ENCODE data around the gene HEXD.

Gene HEXD

GRCh38 chr17:82424001-82424862 lies 6.1 kb downstream of the HEXD start:
- peak in 1 of 2 donors; percentile 80 for DNase-seq
- Histone ChIP-seq H3K36me3 (peaks cover 4 to 29% (median 5%) of the 10 kb centered on the region in 3 donors), H3K4me1 (peaks cover 0 to 23% (median 13%) of the 10 kb centered on the region in 4 donors), H3K9me3 (no peaks in the 10 kb centered on the region), H3K4me3 (peak overlapping the region; percentile 46 to 59), H3K27me3 (no peaks in the 10 kb centered on the region), H3K27ac (peak overlapping the region; percentile 74 to 79)
- peak; percentile 78 to 80 for TF ChIP-seq CTCF (IDR thresholded peaks at IDR 0.05)
- intact Hi-C loops (cut with DNase I; ENCODE audit: low total_unique reads), result no loop called here

GRCh38 chr17:82424863-82425159 lies 6.7 kb downstream of the HEXD start:
- H3K27ac ChIP-seq, result peak overlapping the region; percentile 74 to 79
- peaks cover 4 to 35% (median 5%) of the 10 kb centered on the region in 3 donors for H3K36me3 ChIP-seq
- TF ChIP-seq CTCF (IDR thresholded peaks at IDR 0.05), result no peak
- H3K27me3 ChIP-seq, result no peaks in the 10 kb centered on the region
- peaks cover 0 to 23% (median 11%) of the 10 kb centered on the region in 4 donors for H3K4me1 ChIP-seq
- peak overlapping the region; percentile 46 to 59 for H3K4me3 ChIP-seq
- intact Hi-C loops (cut with DNase I; ENCODE audit: low total_unique reads), result loop anchor here (5.0 kb wide), 1 partner anchor 73 kb away; no protein-coding TSS in a partner anchor
- H3K9me3 ChIP-seq, result no peaks in the 10 kb centered on the region
- no peak for DNase-seq

GRCh38 chr17:82428546-82428945 lies 10.4 kb downstream of the HEXD start:
- no peak for DNase-seq
- TF ChIP-seq CTCF (IDR thresholded peaks at IDR 0.05), result no peak
- Histone ChIP-seq H3K36me3 (peaks cover 0 to 45% (median 4%) of the 10 kb centered on the region in 3 donors), H3K4me3 (no peak overlapping the region), H3K27me3 (no peaks in the 10 kb centered on the region), H3K9me3 (no peaks in the 10 kb centered on the region), H3K27ac (no peak overlapping the region), H3K4me1 (peaks cover 0 to 19% (median 10%) of the 10 kb centered on the region in 4 donors)
- intact Hi-C loops (cut with DNase I; ENCODE audit: low total_unique reads), result loop anchor here (5.0 kb wide), 1 partner anchor 76 kb away; no protein-coding TSS in a partner anchor

- Histone ChIP-seq H3K4me1 (peaks cover 0 to 7% (median 3%) of the 10 kb centered on the region in 4 donors), H3K36me3 (peaks cover 0 to 55% (median 4%) of the 10 kb centered on the region in 3 donors), H3K27ac (no peak overlapping the region), H3K9me3 (no peaks in the 10 kb centered on the region), H3K4me3 (no peak overlapping the region), H3K27me3 (no peaks in the 10 kb centered on the region)
- no peak for DNase-seq
- no peak for TF ChIP-seq CTCF (IDR thresholded peaks at IDR 0.05)
- intact Hi-C loops (cut with DNase I; ENCODE audit: low total_unique reads), result loop anchor here (5.0 kb wide), 1 partner anchor 78 kb away; no protein-coding TSS in a partner anchor
These were observed 11.7 kb downstream of the HEXD start for GRCh38 chr17:82429824-82430223.

- no peak for DNase-seq
- TF ChIP-seq CTCF (IDR thresholded peaks at IDR 0.05), result no peak
- Histone ChIP-seq H3K27me3 (no peaks in the 10 kb centered on the region), H3K9me3 (no peaks in the 10 kb centered on the region), H3K4me1 (peaks cover 0 to 4% (median 0%) of the 10 kb centered on the region in 4 donors), H3K36me3 (peaks cover 4 to 77% (median 10%) of the 10 kb centered on the region in 3 donors), H3K4me3 (no peak overlapping the region), H3K27ac (no peak overlapping the region)
- intact Hi-C loops (cut with DNase I; ENCODE audit: low total_unique reads), result no loop called here
These were observed 13.9 kb downstream of the HEXD start for GRCh38 chr17:82432017-82432416.
